A549 (cell line): ENCODE data around the gene NCOA5.

Experiments used
- HMGXB4 ChIP-seq: fragments of 250-450 bp; sonication (Bioruptor Pico); IDR thresholded peaks from 2 replicates; pipeline ENCODE4 v1.5.0; 2021; ENCODE audit warnings: mild to moderate bottlenecking, moderate library complexity, borderline replicate concordance
- PBX3 ChIP-seq: IDR thresholded peaks from 2 replicates; pipeline ENCODE4 v1.6.1; 2012
- POLR2A ChIP-seq: IDR thresholded peaks from 2 replicates; pipeline ENCODE4 v1.6.1; 2012; ENCODE audit warnings: mild to moderate bottlenecking, low read length
- RCOR1 ChIP-seq: fragments of 150-350 bp; IDR thresholded peaks from 2 replicates; pipeline ENCODE4 v1.6.1; 2014; ENCODE audit warnings: antibody characterized with exemption, low read length, low read depth
- SMC3 ChIP-seq: fragments of >200 bp; sonication (Bioruptor Twin); formaldehyde crosslinking; IDR thresholded peaks from 3 replicates; pipeline ENCODE4 v1.6.1; 2018; ENCODE audit warnings: inconsistent platforms
- ZNF302 ChIP-seq: fragments of 250-450 bp; sonication (Bioruptor Pico); IDR thresholded peaks from 2 replicates; pipeline ENCODE4 v1.9.0; 2021; ENCODE audit warnings: inconsistent platforms, mild to moderate bottlenecking, moderate library complexity
- TF ChIP-seq, protein P1 (sequence below): fragments of 200-600 bp; sonication (generic); IDR thresholded peaks from 2 replicates; pipeline ENCODE4 v1.6.1; 2016; ENCODE audit warnings: antibody characterized with exemption, mild to moderate bottlenecking, moderate library complexity
- TF ChIP-seq, protein P2 (sequence below): fragments of >200 bp; sonication (Bioruptor Twin); formaldehyde crosslinking; IDR thresholded peaks from 3 replicates; pipeline ENCODE4 v1.5.1; 2016
- TF ChIP-seq, protein P3 (sequence below): IDR thresholded peaks from 2 replicates; pipeline ENCODE4 v1.6.1; 2012

DNA sequence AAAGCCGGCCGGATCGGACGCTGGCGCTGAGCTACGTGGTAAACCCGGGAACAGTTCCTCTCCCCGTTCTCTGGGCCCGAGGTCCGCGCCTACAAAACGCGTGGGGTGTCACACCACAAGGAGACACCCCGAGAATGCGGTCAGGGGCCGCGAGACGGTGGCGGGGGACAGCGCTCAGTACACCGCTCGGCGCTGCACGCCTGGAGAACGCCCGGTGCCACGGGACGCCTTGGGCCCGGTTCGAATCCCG lies 670 bp downstream of the NCOA5 start:
- TF ChIP-seq POLR2A = no peak
- no peak for TF ChIP-seq SMC3
- TF ChIP-seq ZNF302 = no peak
- TF ChIP-seq, protein P1, sequence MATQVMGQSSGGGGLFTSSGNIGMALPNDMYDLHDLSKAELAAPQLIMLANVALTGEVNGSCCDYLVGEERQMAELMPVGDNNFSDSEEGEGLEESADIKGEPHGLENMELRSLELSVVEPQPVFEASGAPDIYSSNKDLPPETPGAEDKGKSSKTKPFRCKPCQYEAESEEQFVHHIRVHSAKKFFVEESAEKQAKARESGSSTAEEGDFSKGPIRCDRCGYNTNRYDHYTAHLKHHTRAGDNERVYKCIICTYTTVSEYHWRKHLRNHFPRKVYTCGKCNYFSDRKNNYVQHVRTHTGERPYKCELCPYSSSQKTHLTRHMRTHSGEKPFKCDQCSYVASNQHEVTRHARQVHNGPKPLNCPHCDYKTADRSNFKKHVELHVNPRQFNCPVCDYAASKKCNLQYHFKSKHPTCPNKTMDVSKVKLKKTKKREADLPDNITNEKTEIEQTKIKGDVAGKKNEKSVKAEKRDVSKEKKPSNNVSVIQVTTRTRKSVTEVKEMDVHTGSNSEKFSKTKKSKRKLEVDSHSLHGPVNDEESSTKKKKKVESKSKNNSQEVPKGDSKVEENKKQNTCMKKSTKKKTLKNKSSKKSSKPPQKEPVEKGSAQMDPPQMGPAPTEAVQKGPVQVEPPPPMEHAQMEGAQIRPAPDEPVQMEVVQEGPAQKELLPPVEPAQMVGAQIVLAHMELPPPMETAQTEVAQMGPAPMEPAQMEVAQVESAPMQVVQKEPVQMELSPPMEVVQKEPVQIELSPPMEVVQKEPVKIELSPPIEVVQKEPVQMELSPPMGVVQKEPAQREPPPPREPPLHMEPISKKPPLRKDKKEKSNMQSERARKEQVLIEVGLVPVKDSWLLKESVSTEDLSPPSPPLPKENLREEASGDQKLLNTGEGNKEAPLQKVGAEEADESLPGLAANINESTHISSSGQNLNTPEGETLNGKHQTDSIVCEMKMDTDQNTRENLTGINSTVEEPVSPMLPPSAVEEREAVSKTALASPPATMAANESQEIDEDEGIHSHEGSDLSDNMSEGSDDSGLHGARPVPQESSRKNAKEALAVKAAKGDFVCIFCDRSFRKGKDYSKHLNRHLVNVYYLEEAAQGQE = no peak
- no peak for TF ChIP-seq HMGXB4 (CRISPR knock-in tag)
- TF ChIP-seq, protein P2, sequence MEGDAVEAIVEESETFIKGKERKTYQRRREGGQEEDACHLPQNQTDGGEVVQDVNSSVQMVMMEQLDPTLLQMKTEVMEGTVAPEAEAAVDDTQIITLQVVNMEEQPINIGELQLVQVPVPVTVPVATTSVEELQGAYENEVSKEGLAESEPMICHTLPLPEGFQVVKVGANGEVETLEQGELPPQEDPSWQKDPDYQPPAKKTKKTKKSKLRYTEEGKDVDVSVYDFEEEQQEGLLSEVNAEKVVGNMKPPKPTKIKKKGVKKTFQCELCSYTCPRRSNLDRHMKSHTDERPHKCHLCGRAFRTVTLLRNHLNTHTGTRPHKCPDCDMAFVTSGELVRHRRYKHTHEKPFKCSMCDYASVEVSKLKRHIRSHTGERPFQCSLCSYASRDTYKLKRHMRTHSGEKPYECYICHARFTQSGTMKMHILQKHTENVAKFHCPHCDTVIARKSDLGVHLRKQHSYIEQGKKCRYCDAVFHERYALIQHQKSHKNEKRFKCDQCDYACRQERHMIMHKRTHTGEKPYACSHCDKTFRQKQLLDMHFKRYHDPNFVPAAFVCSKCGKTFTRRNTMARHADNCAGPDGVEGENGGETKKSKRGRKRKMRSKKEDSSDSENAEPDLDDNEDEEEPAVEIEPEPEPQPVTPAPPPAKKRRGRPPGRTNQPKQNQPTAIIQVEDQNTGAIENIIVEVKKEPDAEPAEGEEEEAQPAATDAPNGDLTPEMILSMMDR = no peak
- TF ChIP-seq, protein P3, sequence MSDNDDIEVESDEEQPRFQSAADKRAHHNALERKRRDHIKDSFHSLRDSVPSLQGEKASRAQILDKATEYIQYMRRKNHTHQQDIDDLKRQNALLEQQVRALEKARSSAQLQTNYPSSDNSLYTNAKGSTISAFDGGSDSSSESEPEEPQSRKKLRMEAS = no peak
- no peak for TF ChIP-seq RCOR1
- TF ChIP-seq PBX3 = no peak
